Fibroblast of mammary gland (primary cell): Measurements from ENCODE around the gene MAP2K1.

Source experiments
- DNase-seq: peaks from one replicate; pipeline ENCODE4 v3.0.0-alpha.2; 2010; ENCODE audit warnings: low read depth
- H3K4me3 ChIP-seq: 2 replicates; pipeline ENCODE4 v1.5.1; 2011; ENCODE audit warnings: low read depth, mild to moderate bottlenecking, low read length, moderate library complexity; ENCODE audit not compliant: control insufficient read depth
- TF ChIP-seq, protein P1 (sequence below): conservative IDR thresholded peaks from 2 replicates; pipeline ENCODE4 v1.5.1; 2011; ENCODE audit warnings: low read depth, low read length, inconsistent platforms; ENCODE audit not compliant: control insufficient read depth, insufficient read depth

Gene MAP2K1

DNA sequence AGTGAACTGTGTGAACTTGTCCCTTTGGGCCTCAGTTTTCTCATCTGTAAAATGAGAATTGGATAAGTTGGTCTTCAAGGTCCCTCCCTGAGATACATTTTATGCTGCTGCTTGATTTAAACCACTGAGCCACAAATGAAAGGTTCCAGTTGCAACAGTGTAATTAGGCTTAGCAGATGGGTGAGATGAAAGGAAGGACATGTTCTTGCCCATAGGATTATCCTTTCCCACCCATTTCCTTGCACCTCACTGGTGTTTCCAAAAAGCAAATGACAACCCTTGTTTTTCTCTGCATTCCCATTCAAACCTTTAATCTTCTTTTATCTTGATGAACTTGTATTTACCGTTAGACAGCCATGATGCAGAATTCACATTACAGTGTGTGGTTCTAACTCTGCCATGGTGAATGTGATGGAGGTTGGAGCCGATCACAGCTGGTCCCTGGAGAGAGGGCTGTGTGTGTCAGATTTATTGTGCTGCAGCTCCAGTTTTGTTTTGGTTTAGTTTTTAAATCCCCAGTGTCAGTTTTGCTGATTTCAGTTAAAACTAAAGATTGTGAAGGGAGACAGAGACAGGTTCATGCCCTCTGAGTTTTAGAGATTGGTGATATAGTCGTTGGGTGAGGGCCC, 44.0 kb downstream of the MAP2K1 start:
- no peak for DNase-seq
- TF ChIP-seq, protein P1, sequence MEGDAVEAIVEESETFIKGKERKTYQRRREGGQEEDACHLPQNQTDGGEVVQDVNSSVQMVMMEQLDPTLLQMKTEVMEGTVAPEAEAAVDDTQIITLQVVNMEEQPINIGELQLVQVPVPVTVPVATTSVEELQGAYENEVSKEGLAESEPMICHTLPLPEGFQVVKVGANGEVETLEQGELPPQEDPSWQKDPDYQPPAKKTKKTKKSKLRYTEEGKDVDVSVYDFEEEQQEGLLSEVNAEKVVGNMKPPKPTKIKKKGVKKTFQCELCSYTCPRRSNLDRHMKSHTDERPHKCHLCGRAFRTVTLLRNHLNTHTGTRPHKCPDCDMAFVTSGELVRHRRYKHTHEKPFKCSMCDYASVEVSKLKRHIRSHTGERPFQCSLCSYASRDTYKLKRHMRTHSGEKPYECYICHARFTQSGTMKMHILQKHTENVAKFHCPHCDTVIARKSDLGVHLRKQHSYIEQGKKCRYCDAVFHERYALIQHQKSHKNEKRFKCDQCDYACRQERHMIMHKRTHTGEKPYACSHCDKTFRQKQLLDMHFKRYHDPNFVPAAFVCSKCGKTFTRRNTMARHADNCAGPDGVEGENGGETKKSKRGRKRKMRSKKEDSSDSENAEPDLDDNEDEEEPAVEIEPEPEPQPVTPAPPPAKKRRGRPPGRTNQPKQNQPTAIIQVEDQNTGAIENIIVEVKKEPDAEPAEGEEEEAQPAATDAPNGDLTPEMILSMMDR, result no peak
- H3K4me3 ChIP-seq, result no peak overlapping the region

DNA sequence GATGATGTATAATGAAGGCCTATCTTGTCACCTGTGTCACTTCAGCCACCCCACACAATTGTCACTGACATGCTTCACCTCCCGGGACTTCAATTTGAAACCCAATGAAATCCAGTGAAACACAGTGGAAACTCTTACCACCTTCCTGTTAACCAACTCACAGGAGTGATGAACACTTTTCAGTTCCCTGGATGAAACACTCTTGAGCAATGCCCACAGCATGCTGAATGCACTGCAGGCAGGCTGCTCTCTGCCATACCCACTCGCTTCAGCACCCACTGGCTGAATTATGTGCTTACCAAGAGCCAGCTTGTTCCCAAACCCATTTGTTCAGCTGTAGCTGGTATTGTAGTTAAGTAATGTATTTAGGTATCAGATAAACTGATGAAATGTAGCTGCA, 47.0 kb downstream of the MAP2K1 start:
- TF ChIP-seq, protein P1, result no peak
- DNase-seq, result peak; percentile 11
- no peak overlapping the region for H3K4me3 ChIP-seq

DNA sequence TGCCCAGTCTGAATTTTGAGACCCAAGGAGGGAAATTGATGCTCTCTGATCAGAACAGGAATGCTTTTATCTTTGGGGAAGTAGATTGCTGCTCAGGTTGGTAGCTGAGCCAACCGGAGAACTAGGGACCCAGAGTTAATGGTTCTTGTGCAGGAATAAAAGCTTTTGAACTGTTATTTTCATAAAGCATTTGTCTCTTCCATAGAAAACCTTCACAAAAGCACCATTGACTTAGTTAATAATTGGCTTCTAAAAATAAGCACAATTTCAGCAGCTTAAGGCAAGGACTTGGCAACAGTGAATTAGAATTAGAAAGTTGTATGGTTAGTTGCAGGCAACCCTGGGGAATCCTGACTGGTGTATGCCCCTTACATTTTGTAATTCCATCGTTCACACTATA, 53.8 kb downstream of the MAP2K1 start:
- DNase-seq, result no peak
- H3K4me3 ChIP-seq, result no peak overlapping the region
- TF ChIP-seq, protein P1, result no peak

DNA sequence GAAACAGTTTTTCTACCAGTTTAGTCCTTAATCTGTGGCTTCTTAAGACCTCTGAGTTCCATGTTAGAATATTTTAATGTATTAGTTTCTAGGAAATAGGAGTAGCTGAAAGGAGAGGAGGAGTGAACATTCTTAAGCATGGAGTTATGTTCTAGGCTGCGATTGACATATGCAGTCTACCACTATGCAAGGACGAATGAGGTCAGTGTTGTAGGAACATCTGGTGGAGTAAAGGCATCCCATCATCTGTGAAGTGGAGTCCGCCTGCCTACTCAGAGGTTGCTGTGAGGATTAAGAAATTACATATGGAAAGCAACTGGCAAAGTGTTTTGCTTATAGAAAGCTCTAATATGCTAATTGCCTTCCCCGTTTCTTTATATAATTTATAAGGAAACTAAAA, 65.7 kb downstream of the MAP2K1 start:
- DNase-seq, result peak; percentile 18
- no peak overlapping the region for H3K4me3 ChIP-seq
- TF ChIP-seq, protein P1, result no peak

DNA sequence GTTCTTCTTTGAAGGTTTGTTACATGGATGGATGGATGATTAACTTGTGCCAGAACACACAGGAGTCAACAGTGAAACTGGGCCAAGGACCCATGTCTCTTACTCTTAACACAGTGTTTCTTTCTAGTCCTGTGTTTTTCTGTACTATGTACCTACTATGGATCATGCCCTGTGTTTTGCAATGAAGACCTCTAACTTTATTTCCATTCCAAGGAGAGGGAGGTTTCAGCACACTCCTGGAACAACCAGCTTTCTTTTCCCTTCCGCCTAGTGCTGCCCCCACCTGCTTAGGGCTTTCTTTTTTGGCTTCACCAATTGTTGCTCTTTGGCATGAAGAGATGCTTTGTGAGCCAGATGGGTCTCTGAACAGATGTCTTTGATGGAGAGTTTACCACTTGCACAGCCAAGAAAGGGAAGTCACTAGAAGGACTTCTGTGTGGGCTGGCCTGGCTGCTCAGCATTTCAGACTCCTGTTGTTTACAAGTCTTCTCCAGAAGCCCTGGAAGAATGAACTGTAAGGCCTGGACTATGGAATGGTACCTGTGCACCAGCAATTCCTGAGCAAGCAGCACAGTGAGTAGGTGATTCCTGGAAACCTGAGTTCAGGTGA, 66.4 kb downstream of the MAP2K1 start:
- TF ChIP-seq, protein P1, result no peak
- H3K4me3 ChIP-seq, result no peak overlapping the region
- DNase-seq, result no peak

DNA sequence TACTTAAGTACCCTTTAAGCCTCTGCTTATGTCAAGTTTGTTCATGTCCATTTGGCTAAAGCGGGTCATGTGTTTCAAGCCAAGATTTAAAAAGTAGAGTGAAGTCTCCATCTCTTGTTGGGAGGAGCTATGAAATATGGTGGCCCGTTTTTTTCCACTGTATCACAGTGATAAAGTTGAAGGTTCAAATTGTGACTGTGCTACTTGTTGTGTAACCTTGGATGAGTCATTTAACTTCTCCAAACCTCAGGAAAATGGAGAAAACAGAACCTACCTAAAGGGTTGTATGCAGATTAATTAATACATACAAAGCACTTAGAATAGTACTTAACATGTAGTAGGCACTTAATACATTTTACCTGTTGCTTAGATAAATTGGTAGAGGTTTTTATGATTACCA, 67.4 kb downstream of the MAP2K1 start:
- peak; percentile 51 for DNase-seq
- no peak overlapping the region for H3K4me3 ChIP-seq
- TF ChIP-seq, protein P1, result no peak
